Ammon's horn (tissue), 1 donor: Measurements from ENCODE around the gene NFATC2IP.
"Not testable (repeated sequence)": the region's sequence is repeated elsewhere in the genome, so short reads cannot be mapped to it uniquely, and the experiment has no call there.

ENCODE experiments used
- DNase-seq: peaks from one replicate; pipeline ENCODE4 v3.0.0-alpha.2; 2016; ENCODE audit warnings: low spot score

The NFATC2IP gene

DNA sequence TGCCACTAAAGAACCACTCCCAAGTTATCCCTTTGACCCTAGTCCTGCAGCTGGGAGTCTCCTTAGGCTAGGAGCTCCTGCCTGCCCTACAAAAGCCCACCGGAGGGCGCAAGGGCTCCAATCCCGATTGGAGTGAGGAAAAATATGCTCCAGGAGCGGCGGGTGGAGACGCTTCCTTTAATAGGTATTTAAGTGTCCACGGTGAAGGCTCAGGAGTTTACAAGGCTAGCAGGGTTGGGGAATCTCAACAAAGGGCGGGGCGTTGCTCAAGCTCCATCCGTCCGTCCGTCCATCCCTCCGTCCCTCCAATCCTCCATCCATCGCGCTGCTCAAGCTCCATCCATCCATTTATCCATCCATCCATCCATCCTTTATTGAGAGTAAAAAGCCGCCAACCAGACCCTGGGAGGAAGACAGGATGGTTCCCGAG lies 23.3 kb downstream of the NFATC2IP start:
- peak; percentile 66 for DNase-seq

DNA sequence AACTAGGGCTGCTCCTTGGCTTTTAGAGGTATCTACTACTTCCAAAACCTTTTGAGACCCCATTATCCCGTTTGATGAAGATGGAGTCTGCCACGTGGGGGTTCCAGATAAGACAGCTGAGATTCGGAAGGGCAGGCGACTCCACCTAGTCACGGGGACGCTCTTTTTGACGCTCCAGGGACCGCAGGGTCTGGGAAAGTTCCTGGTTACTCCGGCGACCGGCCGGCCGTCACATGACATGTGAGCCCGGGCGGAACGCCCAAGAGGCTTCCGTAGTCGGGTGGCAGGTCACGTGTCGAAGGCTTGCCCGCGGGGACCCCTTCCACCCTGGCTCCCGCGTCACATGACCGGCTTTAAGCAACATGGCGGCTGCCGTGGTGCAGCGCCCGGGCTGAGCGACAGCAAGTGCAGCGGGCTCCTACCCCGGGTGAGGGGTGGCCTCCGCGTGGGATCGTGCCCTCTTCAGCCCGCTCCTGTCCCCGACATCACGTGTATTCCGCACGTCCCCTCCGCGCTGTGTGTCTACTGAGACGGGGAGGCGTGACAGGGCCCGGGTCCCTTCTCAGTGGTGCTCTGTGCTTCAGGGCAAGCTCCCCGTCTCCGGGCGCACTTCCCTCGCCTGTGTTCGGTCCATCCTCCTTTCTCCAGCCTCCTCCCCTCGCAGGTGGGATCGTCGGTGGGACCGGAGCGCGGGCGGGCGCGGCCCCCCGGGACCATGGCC lies 23.9 kb downstream of the NFATC2IP start, which contains the start of gene SPNS1:
Gene SPNS1 (plus strand): TSS at position 342 of the 721 bp plus-strand sequence. CDS start 374 bp downstream, at position 716.
- DNase-seq = peak; percentile 95

DNA sequence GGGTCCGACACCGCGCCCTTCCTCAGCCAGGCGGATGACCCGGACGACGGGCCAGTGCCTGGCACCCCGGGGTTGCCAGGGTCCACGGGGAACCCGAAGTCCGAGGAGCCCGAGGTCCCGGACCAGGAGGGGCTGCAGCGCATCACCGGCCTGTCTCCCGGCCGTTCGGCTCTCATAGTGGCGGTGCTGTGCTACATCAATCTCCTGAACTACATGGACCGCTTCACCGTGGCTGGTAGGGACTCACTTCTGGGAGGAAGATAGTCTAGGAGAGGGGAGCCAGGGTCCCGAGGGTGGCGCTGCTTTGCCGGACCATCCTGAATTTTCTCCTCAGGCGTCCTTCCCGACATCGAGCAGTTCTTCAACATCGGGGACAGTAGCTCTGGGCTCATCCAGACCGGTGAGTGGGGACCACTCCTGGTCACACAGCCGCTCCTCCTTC lies 24.4 kb downstream of the NFATC2IP start:
- no peak for DNase-seq

DNA sequence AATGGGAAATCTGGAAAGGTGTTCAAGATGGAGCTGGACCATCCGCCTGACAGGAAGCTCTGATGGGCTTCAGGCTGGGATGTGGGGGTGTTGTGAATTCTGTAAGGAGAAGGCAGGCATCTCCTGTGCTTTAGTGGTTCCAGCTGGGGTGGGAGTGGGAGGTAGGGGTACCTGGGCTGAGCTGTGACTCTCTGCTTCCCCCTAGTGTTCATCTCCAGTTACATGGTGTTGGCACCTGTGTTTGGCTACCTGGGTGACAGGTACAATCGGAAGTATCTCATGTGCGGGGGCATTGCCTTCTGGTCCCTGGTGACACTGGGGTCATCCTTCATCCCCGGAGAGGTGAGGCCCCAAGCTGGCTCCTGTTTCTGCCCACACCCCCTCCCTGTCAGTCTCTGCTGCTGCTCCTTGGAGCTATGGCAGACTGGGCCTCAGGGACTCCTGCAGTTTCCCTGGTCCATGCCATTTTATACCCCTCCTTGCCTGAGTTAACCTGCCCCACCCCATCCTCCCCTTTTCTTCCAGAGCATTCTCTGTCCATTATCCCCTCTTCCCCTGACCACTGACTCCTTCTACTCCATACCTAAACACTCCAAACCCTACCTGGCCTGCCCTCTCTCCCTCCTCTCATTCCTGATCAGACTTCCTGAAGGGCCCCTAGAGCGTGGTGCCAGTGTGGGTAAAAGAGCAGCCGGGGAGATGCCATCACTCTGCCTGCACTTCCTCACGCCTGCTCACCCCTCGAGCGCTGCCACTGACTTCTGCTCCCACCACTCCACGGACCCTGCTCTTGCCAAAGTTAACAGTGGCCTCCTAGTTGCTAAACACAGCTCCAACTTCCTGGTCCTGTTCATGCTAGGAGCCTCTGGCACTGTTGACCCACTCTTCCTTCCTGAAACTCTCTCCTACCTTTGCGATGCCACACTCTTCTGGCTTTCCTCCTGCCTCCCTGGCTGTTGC lies 27.2 kb downstream of the NFATC2IP start:
- DNase-seq = no peak

DNA sequence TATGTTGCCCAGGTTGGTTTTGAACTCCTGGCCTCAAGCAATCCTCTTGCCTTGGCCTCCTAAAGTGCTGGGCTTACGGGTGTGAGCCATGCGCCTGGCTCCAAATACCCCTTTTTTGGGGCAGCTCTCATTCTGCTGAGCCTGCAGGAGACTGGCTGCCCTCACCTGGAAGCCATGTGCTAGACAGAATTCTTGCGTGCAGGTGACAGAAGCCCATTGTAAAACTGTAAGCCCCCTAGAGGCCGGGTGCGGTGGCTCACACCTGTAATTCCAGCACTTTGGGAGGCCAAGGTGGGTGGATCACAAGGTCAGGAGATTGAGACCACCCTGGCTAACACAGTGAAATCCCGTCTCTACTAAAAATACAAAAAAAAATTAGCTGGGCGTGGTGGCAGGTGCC lies 29.6 kb downstream of the NFATC2IP start:
- not testable (repeated sequence) for DNase-seq

DNA sequence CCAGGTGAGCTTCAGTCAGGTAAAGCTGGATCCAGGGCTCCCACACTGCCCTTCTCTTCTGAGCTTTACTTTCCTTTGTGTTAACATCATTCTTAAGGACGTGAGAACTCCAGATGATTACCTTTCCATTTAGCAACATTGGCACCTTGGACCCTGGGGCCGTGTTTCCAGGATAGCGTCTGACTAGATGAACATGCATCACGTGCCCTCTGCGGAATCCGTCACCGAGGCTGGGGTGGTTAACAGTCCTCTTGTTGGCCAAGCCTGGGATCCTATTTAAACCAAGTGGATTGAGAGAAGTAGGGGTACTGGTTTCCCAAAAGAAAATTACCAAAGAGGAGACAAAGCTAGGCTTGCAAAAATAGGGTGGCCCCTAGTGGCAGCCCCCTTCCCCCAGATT lies 30.2 kb downstream of the NFATC2IP start:
- DNase-seq = no peak

DNA sequence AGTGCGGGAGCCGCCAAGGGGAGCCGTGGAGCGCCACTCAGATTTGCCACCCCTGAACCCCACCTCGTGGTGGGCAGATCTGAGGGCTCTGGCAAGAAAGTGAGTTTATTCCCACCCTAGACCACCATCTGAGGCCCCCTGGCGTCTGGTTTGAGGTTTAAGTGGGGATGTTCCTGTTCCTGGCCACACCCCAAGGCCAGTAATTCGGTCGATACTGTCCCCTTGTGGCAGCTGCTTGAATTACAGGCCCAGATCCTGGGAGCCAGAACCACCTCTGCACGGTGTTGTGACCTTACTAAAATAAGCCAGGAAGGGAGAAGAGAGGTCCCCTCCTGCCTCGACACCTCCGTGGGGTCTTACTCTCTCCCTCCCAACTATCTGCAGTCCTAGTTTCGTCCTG lies 30.8 kb downstream of the NFATC2IP start:
- no peak for DNase-seq

DNA sequence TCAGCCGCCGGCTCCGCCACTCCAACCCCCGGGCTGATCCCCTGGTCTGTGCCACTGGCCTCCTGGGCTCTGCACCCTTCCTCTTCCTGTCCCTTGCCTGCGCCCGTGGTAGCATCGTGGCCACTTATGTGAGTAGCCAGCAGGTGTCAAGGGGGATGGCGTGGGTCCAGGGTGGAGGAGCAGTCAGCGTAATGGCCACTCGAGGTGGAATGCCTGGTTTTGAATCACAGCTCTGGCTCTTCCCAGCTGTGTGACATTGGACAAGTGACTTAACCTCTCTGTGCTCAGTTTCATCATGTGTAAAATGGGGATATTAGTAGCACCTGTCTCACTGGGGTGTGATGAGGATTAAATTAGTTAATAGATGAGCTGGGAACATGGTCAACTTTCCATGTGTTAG lies 31.7 kb downstream of the NFATC2IP start:
- no peak for DNase-seq

DNA sequence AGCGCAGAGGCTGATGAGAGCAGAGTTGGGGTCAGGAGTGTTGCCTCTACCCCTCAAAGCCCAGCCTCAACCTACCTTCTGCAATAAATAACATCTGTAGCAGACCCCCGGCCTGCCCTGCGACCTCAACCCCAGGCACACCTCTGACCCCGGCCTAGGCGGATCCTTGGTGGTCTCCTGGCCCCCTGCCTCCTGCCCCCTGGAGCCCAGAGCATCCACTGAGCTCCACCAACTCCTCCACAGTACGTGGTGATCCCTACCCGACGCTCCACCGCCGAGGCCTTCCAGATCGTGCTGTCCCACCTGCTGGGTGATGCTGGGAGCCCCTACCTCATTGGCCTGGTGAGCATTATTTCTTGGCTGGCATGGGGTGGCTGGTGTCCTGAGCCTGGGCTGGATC lies 32.2 kb downstream of the NFATC2IP start:
- DNase-seq = no peak

DNA sequence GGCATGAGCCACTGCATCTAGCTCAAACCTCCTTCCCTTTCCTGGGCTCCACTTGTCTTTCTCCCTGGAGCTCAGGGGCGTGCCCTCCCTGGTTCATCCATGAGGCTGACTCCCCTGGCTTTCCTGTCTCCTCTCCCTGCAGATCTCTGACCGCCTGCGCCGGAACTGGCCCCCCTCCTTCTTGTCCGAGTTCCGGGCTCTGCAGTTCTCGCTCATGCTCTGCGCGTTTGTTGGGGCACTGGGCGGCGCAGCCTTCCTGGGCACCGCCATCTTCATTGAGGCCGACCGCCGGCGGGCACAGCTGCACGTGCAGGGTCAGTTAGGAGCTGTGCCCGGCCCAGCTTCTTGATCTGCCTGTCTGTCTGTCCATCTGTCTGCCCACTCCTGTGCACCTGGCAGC lies 32.9 kb downstream of the NFATC2IP start:
- DNase-seq = no peak

DNA sequence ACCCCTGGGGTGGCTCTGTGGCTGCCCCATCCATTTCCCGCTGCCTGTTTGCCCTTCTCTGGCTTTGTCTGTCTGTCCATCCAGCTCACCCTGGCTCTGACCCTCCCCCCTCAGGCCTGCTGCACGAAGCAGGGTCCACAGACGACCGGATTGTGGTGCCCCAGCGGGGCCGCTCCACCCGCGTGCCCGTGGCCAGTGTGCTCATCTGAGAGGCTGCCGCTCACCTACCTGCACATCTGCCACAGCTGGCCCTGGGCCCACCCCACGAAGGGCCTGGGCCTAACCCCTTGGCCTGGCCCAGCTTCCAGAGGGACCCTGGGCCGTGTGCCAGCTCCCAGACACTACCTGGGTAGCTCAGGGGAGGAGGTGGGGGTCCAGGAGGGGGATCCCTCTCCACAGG lies 33.4 kb downstream of the NFATC2IP start:
- no peak for DNase-seq

DNA sequence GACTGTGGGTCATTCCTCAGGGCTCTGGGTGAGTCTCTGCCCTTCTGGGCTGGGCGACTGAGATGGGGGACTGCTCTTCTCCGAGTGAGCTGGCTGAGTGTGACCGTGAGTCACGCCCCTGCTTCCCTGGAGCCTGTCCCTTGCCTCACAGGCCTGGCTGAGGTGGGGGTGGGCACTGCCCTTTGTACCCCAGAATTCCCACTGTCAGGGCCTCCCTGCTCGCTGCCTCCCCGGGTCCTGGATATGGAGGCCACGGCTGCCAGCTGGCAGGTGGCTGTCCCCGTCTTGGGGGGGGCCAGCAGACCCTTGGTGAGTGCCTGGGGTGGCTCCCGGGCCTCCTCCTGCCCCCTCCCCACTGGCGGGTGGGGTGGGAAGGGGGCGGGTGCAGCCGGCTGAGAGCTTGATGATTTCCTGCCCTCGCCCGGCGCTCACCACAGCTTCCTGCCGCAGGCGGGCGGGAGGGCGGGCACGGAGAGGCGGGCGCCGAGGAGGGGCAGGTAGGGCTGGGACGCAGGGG lies 33.9 kb downstream of the NFATC2IP start, which contains the start of gene LAT:
Gene LAT (plus strand): TSS at position 434 of the 517 bp plus-strand sequence. CDS start 366 bp downstream, outside the sequence.
- no peak for DNase-seq

DNA sequence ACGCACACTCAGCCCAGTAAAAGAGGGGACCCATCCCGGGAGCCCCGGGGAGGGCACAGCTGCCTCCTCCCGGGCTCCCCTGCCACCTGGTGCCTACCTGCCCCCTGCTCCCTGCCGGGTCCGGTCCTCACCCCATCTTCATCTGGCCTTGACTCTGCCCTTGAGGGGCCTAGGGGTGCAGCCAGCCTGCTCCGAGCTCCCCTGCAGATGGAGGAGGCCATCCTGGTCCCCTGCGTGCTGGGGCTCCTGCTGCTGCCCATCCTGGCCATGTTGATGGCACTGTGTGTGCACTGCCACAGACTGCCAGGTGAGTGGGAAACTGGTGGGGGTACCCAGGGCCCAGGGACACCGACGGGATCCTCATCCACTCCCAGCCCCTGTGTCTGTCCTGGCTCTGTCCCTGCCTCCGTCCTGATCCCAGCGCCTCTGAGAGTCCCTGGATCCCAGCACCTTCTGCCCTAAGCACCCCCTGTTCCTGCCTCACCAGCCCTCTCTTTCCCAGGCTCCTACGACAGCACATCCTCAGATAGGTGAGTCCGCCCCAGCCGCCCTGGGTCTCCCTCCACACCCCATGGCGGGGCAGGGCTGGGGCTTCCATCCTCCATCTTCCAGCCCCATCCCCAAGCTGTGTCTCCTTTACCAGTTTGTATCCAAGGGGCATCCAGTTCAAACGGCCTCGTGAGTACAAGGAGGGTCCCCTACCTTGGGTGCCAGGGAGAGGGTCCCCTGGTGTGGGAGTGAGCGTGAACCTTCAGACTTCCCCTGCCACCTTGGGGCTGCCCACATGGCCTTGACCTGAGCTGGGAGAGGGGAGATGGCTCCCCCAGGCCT lies 34.7 kb downstream of the NFATC2IP start:
- DNase-seq = no peak

DNA sequence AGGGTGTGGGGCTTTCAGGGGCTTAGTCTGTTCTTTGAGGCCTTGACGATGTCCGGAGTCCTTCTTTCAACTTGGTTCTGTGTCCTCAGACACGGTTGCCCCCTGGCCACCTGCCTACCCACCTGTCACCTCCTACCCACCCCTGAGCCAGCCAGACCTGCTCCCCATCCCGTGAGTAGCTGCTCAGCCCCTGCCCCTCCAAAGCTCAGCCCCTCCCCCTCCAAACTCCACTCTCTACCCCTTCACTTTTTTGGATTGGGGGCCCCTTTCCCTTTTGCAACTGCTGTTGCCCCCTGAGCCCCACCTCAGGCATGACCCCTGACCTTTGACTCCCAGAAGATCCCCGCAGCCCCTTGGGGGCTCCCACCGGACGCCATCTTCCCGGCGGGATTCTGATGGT lies 35.3 kb downstream of the NFATC2IP start:
- no peak for DNase-seq

DNA sequence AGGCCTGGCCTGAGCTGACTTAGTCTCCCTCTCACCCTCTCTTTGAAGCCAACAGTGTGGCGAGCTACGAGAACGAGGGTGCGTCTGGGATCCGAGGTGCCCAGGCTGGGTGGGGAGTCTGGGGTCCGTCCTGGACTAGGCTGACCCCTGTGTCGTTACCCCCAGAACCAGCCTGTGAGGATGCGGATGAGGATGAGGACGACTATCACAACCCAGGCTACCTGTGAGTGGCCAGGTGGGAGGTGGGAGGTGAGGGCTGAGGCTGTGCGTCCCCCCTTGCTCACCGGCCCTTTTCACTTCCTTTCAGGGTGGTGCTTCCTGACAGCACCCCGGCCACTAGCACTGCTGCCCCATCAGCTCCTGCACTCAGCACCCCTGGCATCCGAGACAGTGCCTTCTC lies 35.8 kb downstream of the NFATC2IP start:
- no peak for DNase-seq

DNA sequence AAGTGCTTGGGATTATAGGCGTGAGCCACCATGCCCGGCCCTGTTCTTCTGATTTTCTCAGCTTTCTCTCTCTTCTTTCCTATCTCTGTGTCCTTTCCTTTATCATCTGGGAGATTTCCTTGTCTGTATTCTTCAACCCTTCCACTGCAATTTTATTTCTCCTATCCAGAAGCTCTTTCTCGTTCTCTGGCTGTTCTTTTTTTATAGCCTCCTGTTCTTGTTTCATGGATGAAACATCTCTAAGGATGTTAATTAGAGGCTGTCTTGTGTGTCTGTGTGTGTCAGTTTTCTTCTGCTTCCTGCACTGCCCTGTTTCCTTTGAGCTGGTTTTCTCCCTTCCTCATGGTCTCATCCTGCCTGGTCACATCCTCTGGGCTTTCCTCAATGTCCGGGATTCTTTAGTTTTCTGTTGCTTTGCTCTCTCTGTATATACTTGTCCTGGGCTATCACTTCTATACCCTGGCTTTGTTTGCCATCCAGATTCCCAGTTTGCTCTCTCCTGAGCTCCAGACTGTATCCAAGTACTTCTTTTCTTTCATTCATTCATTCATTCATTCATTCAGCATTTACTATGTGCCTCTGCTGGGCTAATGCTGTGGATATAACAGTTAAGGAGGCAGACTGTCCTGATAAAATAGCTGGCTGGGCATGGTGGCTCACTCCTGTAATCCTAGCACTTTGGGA lies 36.6 kb downstream of the NFATC2IP start:
- DNase-seq = no peak

DNA sequence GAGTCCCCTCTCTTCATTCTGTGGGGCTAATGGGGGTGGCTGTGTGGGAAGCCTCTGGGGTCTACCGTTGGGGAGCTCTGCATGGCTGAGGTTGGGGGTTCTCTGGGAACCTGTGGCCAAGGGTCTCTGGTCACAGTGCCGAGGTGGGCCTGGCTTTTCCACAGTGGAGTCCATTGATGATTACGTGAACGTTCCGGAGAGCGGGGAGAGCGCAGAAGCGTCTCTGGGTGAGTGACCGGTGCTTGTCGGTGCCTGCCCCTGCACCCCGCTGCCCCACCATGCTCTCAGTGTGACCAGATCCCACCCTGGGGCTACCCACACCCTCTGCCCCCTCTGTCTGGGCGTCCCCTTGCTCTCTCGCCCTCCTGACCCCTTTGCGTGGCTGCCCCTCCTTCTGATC lies 38.6 kb downstream of the NFATC2IP start:
- DNase-seq = no peak

DNA sequence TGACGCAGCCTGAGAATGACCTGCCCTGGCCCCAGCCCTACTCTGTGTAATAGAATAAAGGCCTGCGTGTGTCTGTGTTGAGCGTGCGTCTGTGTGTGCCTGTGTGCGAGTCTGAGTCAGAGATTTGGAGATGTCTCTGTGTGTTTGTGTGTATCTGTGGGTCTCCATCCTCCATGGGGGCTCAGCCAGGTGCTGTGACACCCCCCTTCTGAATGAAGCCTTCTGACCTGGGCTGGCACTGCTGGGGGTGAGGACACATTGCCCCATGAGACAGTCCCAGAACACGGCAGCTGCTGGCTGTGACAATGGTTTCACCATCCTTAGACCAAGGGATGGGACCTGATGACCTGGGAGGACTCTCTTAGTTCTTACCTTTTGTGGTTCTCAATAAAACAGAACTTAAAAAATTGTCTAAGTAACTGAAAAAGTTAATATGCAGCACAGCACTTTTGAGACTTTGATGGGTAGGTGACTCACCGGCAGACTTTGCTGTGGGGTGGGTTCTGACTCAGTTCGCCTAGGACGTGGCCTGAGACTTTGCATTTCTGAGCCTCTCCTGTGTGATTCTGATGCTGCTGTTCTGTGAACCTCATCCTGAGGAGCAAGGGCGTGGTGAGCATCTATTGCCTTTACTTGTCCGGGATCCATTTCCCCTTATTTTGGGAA lies 39.8 kb downstream of the NFATC2IP start:
- no peak for DNase-seq

DNA sequence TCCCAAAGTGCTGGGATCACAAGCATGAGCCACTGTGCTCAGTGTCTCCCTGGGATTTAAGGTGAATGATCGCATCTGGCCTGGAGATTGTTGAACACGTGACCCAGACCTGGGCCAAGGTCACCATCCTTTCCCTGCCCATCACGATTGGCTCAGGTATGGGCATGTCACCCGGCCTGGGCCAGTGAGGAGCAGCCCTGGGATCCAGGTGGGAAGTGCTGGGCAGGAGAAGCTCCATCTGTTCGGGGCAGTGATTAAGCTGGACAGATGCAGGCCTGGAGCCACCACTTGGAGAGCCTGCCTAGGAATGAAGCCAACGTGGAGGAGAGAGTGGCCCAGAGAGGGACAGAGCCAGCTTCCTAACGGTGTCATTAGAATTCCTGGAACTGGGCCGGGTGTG lies 41.0 kb downstream of the NFATC2IP start:
- no peak for DNase-seq

DNA sequence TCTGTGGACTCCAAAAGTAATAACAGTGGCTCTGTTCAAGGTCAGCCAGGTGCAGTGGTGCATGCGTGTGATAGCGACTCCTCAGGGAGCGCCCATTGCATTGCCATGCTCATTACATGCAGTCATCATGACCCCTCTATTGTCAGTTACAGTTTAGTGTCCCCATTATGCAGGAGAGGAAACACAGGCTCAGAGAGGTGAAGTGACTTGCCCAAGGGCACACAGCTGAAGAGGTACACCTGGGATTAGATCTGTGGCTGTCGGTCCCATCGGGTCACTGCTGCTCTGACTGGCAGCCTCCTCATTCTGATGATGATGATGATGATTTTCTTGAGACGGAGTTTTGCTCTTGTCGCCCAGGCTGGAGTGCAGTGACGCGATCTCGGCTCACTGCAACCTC lies 41.8 kb downstream of the NFATC2IP start:
- no peak for DNase-seq

DNA sequence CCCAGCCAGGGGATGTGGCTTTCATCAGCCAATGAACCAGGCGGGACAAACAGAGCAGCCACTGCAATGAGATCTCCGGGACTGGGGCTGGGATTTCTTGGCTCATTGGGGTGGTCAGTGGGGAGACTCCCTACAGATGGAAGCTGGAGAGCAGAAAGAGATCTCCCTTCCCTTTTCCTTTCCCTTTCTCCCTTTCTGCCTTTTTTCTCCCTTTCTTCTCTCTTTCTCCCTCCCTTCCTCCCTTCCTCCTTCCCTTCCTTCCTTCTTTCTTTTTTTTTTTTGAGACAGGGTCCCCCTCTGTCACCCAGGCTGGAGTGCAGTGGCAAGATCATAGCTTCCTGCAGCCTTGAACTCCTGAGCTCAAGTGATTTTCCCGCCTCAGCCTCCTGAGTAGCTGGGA lies 48.1 kb downstream of the NFATC2IP start:
- no peak for DNase-seq
